ENCODE measurements around the gene FSTL4.

FSTL4 gene

DNA sequence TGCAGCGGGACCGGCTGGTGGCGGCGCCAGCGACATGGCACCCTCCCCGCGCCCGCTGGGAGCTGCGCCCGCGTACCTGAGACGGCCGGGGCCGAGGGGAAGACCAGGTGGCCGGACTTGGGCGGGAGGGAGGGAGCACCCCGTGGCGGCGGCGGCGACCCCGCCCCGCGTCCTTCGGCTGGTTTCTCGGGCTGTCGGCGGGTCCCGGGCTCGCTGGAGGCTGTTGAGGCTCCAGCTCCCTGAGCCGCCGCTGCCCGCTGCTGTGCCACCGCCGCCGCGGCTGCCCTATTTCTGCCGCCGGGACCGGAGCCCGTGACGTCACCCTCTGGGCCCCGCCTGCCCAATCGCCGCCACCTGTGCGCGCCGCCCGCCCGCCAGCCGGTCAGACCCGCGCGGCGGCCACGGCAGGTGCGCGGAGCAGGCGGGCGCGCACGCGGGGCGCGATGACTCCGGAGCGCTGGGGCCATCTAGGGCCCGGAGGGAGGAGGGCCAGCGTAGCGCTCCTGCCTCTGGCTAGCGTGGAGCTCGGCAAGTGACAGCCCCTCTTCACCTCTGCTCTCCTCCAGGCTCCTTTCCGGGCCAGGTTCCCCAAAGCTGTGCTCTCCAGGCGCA lies at the start of gene FSTL4:
Gene FSTL4, minus strand, starts transcription at position 293 of the 612 bp plus-strand sequence.
- ATAC-seq: peak; percentile 52
- Mint-ChIP-seq H3K9me3 (no peaks in the 10 kb centered on the region), H3K36me3 (ENCODE audit: low read depth) (peaks cover 2% of the 10 kb centered on the region), H3K27ac (no peak within 1 kb of the TSS), H3K4me1 (peaks cover 11% of the 10 kb centered on the region), H3K27me3 (peaks cover 64% of the 10 kb centered on the region), H3K4me3 (peak within 1 kb of the TSS; percentile 66)
- DNase-seq: peak; percentile 34

DNA sequence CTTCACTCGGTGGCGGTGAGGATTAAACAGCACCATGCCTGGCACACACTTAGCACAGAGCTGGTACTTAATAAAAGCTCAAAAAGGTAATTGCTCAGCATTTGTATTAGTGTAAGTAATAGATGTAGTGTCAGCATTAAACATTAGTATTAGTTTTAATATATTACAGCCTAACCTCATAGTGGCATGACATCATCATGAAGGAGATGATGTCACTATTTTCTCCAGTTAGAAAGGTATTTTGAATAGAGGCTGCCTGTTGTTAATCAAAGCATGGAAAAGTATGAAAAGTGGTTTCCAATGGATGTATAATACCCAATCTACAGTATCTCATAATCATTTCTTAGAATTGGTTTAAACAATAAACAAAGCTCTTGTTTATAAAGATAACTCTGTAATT lies 49.0 kb upstream of the FSTL4 start:
- DNase-seq: no peak
- H3K36me3 Mint-ChIP-seq (ENCODE audit: low read depth): no peaks in the 10 kb centered on the region
- no peak overlapping the region for H3K4me3 Mint-ChIP-seq
- no peaks in the 10 kb centered on the region for H3K9me3 Mint-ChIP-seq
- peaks cover 5% of the 10 kb centered on the region for H3K27me3 Mint-ChIP-seq
- ATAC-seq: no peak
- no peaks in the 10 kb centered on the region for H3K4me1 Mint-ChIP-seq
- no peak overlapping the region for H3K27ac Mint-ChIP-seq

DNA sequence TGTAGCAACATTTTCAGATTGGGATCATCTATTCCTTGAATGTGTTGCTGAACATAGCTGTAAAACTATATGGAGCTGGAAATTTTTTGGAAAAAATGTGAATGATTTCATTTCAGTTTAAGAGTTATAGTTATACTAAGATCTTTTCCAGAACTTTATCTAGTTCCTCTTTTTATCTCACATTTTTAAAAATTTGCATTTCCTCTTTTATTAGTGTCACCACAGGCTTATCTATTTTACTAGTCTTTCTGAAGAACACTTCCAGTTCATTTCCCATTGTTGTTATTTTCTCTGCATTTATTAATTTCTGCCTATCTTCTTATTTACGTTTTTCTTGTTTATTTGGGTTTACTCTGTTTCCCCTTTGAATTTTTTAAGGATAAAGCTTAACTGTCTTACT lies 46.0 kb upstream of the FSTL4 start:
- no peak for ATAC-seq
- H3K27me3 Mint-ChIP-seq: peaks cover 3% of the 10 kb centered on the region
- no peak overlapping the region for H3K4me3 Mint-ChIP-seq
- no peak overlapping the region for H3K27ac Mint-ChIP-seq
- no peak for DNase-seq
- H3K9me3 Mint-ChIP-seq: no peaks in the 10 kb centered on the region
- H3K4me1 Mint-ChIP-seq: no peaks in the 10 kb centered on the region
- no peaks in the 10 kb centered on the region for H3K36me3 Mint-ChIP-seq (ENCODE audit: low read depth)

DNA sequence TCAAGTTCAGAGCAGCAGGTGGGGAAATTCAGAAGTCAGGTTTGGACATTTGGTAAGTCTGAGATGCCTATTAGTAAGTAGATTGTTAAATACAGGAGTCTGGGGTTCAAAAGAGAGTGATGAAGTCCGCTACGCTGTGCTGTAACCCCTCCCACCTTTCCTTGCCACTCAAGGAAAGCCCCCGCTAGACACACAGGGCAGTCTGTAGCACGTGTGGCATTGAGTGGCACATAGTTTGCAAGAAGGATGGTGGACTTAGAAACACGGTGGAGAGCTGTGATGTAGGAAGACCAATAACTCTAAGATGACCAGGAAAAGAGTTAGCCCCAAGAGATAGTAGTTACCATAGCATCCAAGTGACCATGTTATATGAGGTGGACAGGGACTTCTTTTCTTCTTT lies 44.7 kb upstream of the FSTL4 start:
- Mint-ChIP-seq H3K4me1 (no peaks in the 10 kb centered on the region), H3K4me3 (no peak overlapping the region), H3K27me3 (peaks cover 2% of the 10 kb centered on the region), H3K9me3 (no peaks in the 10 kb centered on the region), H3K27ac (no peak overlapping the region), H3K36me3 (ENCODE audit: low read depth) (no peaks in the 10 kb centered on the region)
- DNase-seq (no peak), ATAC-seq (no peak)

DNA sequence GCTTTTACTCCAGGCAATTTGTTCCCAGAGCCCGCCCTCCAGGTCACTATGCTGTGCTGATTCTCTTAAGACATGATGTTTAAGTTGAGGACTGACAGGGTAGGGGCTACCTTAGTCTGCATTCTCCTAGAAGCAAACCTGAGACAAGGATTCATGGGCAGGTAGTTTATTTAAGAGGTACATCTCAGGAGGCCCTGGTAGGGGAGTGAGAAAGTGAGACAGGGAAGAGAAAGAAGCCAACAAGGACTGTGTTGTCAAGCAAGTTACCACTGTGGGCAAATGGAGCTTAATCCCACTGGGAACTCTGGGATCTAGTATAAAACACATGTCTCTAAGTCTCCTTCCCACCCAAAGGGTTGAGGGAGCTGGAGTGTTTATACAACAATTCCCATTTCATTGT lies 43.6 kb upstream of the FSTL4 start:
- Mint-ChIP-seq H3K4me1 (no peaks in the 10 kb centered on the region), H3K9me3 (no peaks in the 10 kb centered on the region), H3K36me3 (ENCODE audit: low read depth) (no peaks in the 10 kb centered on the region), H3K27me3 (peaks cover 7% of the 10 kb centered on the region), H3K27ac (no peak overlapping the region), H3K4me3 (no peak overlapping the region)
- DNase-seq: no peak
- no peak for ATAC-seq

DNA sequence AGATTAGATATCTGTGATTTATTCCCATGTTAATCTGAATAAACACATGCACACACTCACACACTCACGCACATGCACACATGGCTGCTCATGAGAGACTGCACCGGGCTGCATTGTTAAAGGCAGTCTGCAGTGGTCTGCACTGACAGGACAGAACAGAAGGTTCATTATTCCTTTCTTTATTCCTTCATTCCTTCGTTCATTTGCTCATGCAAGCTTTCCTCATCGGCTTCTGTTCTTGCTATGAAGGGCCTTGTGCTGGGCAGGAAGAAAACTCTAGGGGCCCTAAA lies 41.4 kb upstream of the FSTL4 start:
- Mint-ChIP-seq H3K9me3 (no peaks in the 10 kb centered on the region), H3K27me3 (peaks cover 9% of the 10 kb centered on the region), H3K4me1 (no peaks in the 10 kb centered on the region), H3K36me3 (ENCODE audit: low read depth) (no peaks in the 10 kb centered on the region), H3K27ac (no peak overlapping the region), H3K4me3 (no peak overlapping the region)
- ATAC-seq (no peak), DNase-seq (no peak)

DNA sequence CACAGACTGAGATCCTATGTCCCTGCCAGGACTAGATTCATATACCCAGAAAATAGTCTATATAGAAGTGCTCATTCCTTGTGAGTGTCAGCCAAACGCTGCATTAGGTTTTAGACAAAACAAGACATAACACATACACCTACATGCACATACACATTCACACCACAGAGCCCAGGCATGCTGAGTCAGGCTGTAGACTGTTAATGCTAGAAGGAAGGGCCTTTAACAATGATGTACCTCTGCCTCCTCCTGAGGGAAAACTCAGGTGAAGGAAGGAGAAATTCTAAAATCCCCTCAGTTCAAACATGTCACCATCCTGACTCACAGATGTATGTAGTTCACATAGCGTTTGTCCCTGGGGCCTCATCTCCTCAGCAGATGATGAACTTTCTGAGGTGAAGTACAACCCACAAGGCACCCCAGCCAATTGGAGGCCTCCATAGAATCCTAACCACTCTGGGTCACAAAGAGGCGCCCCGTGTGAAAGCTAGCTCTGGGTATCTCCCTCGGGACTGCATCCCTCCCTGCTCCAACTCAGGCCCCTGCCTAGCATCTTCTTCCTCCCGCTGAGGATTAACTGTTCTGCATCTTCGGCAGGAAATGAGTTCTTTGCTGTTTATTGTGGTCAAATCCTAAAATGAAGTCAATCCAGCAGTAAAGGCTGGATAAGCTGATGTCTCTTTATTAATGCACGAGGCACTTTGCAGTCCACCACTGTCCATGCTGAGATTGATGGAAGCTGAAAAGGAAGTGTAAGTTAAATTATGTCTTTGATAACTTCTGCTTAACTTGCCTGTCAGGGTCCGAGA lies 40.8 kb upstream of the FSTL4 start:
- no peaks in the 10 kb centered on the region for H3K36me3 Mint-ChIP-seq (ENCODE audit: low read depth)
- no peak overlapping the region for H3K27ac Mint-ChIP-seq
- ATAC-seq: no peak
- DNase-seq: no peak
- H3K9me3 Mint-ChIP-seq: no peaks in the 10 kb centered on the region
- no peaks in the 10 kb centered on the region for H3K4me1 Mint-ChIP-seq
- H3K27me3 Mint-ChIP-seq: peaks cover 9% of the 10 kb centered on the region
- no peak overlapping the region for H3K4me3 Mint-ChIP-seq

DNA sequence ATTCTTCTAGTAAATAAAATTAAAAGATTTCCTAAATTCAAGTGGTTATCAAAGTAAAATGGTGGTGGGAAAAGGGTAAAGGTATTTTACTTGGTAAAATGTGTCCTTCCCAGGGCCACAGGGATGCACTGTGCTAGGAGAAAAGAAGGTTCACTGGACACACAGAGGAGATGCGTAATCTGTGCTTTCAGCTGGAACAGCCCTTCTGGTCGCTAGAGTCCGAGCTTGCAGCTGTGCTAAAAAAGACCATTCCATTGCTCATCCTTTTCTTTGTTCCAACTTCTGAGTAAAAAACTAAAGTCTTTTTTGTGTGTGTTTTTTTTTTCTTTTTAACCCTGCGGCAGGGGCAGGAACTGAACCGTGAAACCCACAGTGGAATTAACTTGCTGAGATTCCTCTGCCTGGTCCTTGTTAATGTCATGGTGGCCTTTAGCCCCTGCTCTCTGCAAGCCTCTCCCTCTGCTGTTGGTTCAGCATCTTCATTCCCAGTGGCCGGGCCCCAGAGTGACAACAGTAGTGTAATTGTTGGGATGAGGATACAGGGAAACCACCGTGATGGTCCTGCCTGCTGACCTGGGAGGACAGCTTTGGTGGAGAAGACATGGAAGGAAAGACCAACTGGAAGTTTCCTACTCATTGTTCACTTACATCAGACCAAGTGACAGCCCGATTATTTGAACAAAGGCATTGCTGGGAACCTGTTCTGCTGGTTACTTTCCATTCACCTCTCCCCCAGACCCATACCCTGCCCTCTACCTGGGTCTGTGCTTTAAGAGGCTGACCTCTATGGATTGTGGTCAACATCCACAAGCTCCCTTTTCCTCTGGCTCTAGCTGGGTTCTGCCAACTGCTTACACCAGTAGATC lies 31.9 kb upstream of the FSTL4 start:
- H3K36me3 Mint-ChIP-seq (ENCODE audit: low read depth): no peaks in the 10 kb centered on the region
- H3K9me3 Mint-ChIP-seq: no peaks in the 10 kb centered on the region
- ATAC-seq (no peak), DNase-seq (no peak)
- H3K27ac Mint-ChIP-seq: no peak overlapping the region
- H3K4me1 Mint-ChIP-seq: peaks cover 2% of the 10 kb centered on the region
- peaks cover 39% of the 10 kb centered on the region for H3K27me3 Mint-ChIP-seq
- H3K4me3 Mint-ChIP-seq: no peak overlapping the region

DNA sequence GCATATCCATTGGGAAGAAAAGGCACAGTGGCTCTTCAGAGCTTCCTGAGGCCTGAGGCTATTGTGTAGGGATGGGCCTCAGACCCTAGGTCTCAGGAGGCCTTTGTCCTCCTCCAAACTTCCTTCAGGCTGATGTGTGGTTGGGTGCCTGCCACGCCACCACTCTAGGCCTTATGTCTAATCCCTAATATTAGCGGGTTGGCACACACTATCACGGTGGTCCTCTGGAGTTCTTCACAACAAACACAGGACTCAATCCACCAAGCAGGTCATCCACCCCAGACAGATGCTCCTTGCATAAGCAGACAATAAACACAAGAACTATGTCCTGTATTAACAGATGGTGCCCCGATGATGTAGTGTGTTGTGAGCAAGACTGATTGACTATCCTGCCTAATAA lies 31.0 kb upstream of the FSTL4 start:
- no peak for DNase-seq
- H3K4me1 Mint-ChIP-seq: peaks cover 2% of the 10 kb centered on the region
- no peak overlapping the region for H3K4me3 Mint-ChIP-seq
- H3K27me3 Mint-ChIP-seq: peaks cover 41% of the 10 kb centered on the region
- no peak overlapping the region for H3K27ac Mint-ChIP-seq
- no peaks in the 10 kb centered on the region for H3K36me3 Mint-ChIP-seq (ENCODE audit: low read depth)
- ATAC-seq: no peak
- no peaks in the 10 kb centered on the region for H3K9me3 Mint-ChIP-seq

DNA sequence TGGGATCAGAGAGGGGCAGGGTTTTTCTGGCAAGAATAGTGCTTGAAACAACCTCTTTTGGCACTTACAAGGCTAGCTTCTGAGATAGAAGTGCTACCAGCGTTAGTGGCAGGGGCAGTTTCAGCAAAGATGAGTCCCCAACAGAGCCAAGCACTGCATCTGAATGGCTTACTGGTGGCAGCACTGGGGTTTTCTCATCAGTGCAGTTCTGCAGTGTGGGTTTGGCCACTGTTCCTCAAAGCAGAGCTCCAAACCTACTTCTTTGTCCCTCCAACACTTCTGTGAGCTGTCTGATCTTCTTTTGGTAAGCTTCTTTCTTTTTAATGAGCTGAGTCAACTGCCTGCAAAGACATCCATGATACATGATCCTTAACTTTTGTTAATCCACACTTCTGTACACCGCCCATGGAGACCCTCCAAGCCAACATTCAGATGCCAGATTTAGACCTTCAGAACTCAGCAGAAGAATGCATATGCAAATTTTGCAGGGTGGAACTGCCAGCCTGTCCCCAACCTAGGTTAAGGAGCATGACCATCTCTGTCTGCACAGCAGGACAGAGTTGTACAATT lies 29.9 kb upstream of the FSTL4 start:
- no peaks in the 10 kb centered on the region for H3K9me3 Mint-ChIP-seq
- H3K27ac Mint-ChIP-seq: no peak overlapping the region
- H3K4me3 Mint-ChIP-seq: no peak overlapping the region
- peaks cover 2% of the 10 kb centered on the region for H3K4me1 Mint-ChIP-seq
- H3K27me3 Mint-ChIP-seq: peaks cover 45% of the 10 kb centered on the region
- no peaks in the 10 kb centered on the region for H3K36me3 Mint-ChIP-seq (ENCODE audit: low read depth)
- DNase-seq: no peak
- ATAC-seq: no peak

DNA sequence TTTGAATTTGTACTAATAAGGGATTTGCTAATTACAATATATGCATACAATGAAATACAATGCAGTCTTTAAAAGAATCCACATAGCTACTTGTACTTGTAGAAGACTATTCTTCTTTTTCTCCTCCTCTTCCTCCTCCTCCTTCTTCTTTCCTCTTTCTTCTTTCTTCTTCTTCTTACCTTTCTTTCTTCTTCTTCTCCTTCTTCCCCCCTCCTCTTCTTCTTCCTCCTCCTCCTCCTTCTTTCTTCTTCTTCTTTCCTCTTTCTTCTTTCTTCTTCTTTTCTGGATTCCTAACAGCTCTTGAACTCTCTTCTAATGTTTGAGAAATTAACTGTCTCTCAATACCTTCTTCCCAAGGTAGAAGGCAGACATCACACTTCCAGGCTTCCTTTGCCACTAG lies 29.3 kb upstream of the FSTL4 start:
- DNase-seq (no peak), ATAC-seq (no peak)
- Mint-ChIP-seq H3K27ac (no peak overlapping the region), H3K4me1 (peaks cover 2% of the 10 kb centered on the region), H3K9me3 (no peaks in the 10 kb centered on the region), H3K4me3 (no peak overlapping the region), H3K27me3 (peaks cover 49% of the 10 kb centered on the region), H3K36me3 (ENCODE audit: low read depth) (no peaks in the 10 kb centered on the region)

DNA sequence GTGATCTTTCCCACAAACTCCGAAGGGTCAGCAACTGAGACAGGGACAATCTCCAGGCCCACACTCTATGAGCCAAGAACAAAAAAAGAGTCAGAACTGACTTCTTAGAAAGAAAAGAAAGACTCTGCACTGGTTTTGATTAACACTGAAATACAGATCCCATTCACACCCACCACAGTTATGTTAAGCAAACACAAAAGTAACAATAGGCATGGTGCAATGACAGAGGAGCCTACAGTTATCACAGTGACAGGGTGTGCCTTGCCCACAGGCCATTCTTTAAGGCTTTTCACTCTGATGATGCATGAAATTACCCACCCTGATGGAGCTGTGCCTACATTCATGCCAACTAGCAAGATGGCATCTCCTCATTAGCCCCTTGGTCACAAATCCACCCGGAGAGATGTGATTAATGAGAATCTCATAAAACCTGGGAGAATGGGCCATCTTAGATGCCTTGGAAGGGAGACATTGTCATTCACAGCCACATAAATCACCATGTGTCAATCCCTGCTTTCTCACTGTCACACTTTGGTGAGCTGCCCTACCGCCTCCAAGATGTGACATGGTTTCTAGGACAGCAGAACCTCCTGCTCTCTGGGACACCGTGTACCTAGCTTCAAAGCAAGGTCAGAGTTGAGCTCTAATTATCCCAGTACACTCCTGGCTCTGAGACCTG lies 27.6 kb upstream of the FSTL4 start:
- Mint-ChIP-seq H3K27me3 (peaks cover 39% of the 10 kb centered on the region), H3K4me1 (peaks cover 3% of the 10 kb centered on the region), H3K36me3 (ENCODE audit: low read depth) (no peaks in the 10 kb centered on the region), H3K27ac (no peak overlapping the region), H3K9me3 (no peaks in the 10 kb centered on the region), H3K4me3 (no peak overlapping the region)
- DNase-seq (no peak), ATAC-seq (no peak)

DNA sequence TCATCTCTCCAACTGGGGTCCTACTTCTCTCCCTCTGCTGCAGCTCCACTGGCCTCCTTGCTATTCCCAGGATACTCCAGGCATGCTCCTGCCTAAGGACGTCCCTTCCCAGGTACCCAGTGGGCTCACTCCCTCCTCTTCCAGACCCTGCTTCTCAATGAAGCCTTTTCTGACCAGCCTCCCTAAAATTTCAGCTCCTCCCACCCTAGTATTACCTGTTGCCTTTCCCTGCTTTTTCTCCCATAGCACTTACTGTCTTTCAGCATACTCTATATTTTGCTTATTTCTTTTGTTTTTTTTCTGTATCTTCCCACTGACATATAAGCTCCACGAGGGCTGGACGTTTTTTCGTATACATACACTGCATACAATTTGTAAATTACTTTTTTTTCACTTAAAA lies 26.1 kb upstream of the FSTL4 start:
- Mint-ChIP-seq H3K4me1 (peaks cover 3% of the 10 kb centered on the region), H3K4me3 (no peak overlapping the region), H3K27ac (no peak overlapping the region), H3K27me3 (peaks cover 35% of the 10 kb centered on the region), H3K36me3 (ENCODE audit: low read depth) (no peaks in the 10 kb centered on the region), H3K9me3 (no peaks in the 10 kb centered on the region)
- DNase-seq (no peak), ATAC-seq (no peak)

DNA sequence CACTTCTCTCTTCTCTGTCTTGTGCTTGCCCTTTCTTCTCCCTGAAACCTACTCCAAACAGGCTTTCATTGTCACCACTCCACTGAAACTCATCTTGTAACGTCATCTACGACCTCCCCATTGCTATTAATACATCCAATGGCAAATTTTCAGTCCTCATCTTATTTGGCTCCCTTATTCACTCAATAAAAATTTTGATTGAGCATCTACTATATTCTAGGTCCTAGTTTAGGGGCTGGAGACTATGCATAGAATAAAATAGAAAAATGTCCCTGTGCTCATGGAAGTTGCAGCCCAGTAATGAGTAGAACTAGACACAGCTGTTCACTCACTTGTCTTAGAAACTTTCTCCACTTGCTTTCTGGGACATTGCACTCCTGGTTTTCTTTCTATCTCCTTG lies 24.9 kb upstream of the FSTL4 start:
- no peak for ATAC-seq
- Mint-ChIP-seq H3K27me3 (peaks cover 37% of the 10 kb centered on the region), H3K4me3 (no peak overlapping the region), H3K9me3 (peaks cover 6% of the 10 kb centered on the region), H3K36me3 (ENCODE audit: low read depth) (no peaks in the 10 kb centered on the region), H3K4me1 (peaks cover 1% of the 10 kb centered on the region), H3K27ac (no peak overlapping the region)
- DNase-seq: no peak
